WTC11 (cell line): ENCODE data around the gene SNX25. TPM values are rescaled to one million over a fixed set of nuclear protein-coding genes. Genes with fewer than 3 reads are reported as not detected.

Source experiments
- ATAC-seq: fragments of 200-7000 bp; cut with Tn5 transposase; 2 replicates; pipeline ENCODE4 v1.10.0; 2021; ENCODE audit warnings: mild to moderate bottlenecking, moderate library complexity
- CTCF ChIA-PET: fragments of 300-600 bp; sonication (Branson Sonifier 250); formaldehyde crosslinking; loops from one replicate; lab custom pipeline; 2021; ENCODE audit warnings: antibody characterized with exemption; lab: Charles Lee
- POLR2A ChIA-PET: fragments of 350-600 bp; sonication (Branson Sonifier 250); formaldehyde crosslinking; loops from one replicate; lab custom pipeline; 2021; ENCODE audit warnings: antibody characterized with exemption; lab: Charles Lee
- DNase-seq: peaks from one replicate; pipeline ENCODE4 v3.0.0; 2021; ENCODE audit warnings: low spot score
- H3K27ac Mint-ChIP-seq: 2 replicates; pipeline ENCODE4 v1.8.0; 2021; ENCODE audit warnings: mixed read lengths
- H3K27me3 Mint-ChIP-seq: 2 replicates; pipeline ENCODE4 v1.8.0; 2021; ENCODE audit warnings: low read depth, mild to moderate bottlenecking, moderate library complexity, mixed read lengths
- H3K36me3 Mint-ChIP-seq: 2 replicates; pipeline ENCODE4 v1.8.0; 2021; ENCODE audit warnings: mixed read lengths
- H3K4me1 Mint-ChIP-seq: 2 replicates; pipeline ENCODE4 v1.8.0; 2022; ENCODE audit warnings: mixed read lengths
- H3K4me3 Mint-ChIP-seq: 2 replicates; pipeline ENCODE4 v1.8.0; 2021; ENCODE audit warnings: mild to moderate bottlenecking, moderate library complexity, mixed read lengths
- H3K9me3 Mint-ChIP-seq: 2 replicates; pipeline ENCODE4 v1.8.0; 2021; ENCODE audit warnings: mixed read lengths
- ATF1 ChIP-seq: sonication (generic); formaldehyde crosslinking; IDR thresholded peaks from 2 replicates; pipeline ENCODE4 v1.8.1; 2023; ENCODE audit warnings: mild to moderate bottlenecking, moderate library complexity, missing genetic modification reagents
- ATF2 ChIP-seq: sonication (generic); formaldehyde crosslinking; IDR thresholded peaks from 2 replicates; pipeline ENCODE4 v1.8.1; 2022; ENCODE audit warnings: low read depth, missing genetic modification reagents, borderline replicate concordance
- CBFB ChIP-seq: sonication (generic); formaldehyde crosslinking; IDR thresholded peaks from 2 replicates; pipeline ENCODE4 v1.8.1; 2022; ENCODE audit warnings: mild to moderate bottlenecking, low read depth, missing genetic modification reagents
- CTCF ChIP-seq: fragments of 200-600 bp; IDR thresholded peaks from 2 replicates; pipeline ENCODE4 v1.8.0; 2022; ENCODE audit warnings: antibody characterized with exemption
- E2F4 ChIP-seq: sonication (generic); formaldehyde crosslinking; IDR thresholded peaks from 2 replicates; pipeline ENCODE4 v1.8.1; 2022; ENCODE audit warnings: low read depth, mild to moderate bottlenecking, moderate library complexity, missing genetic modification reagents, borderline replicate concordance
- ELF4 ChIP-seq: sonication (generic); formaldehyde crosslinking; IDR thresholded peaks from 2 replicates; pipeline ENCODE4 v1.8.1; 2022; ENCODE audit warnings: low read depth, mild to moderate bottlenecking, moderate library complexity, missing genetic modification reagents
- EMX1 ChIP-seq: fragments of 250-450 bp; sonication (Bioruptor Pico); IDR thresholded peaks from 2 replicates; pipeline ENCODE4 v1.8.0; 2021; ENCODE audit warnings: mild to moderate bottlenecking
- FOXJ3 ChIP-seq: sonication (generic); formaldehyde crosslinking; IDR thresholded peaks from 2 replicates; pipeline ENCODE4 v1.9.0; 2021; ENCODE audit warnings: missing genetic modification reagents, mild to moderate bottlenecking, borderline replicate concordance
- GABPB1 ChIP-seq: sonication (generic); formaldehyde crosslinking; IDR thresholded peaks from 2 replicates; pipeline ENCODE4 v1.8.1; 2023; ENCODE audit warnings: mild to moderate bottlenecking, missing genetic modification reagents
- NFE2L1 ChIP-seq: sonication (generic); formaldehyde crosslinking; IDR thresholded peaks from 2 replicates; pipeline ENCODE4 v1.8.1; 2023; ENCODE audit warnings: missing genetic modification reagents
- NR1H2 ChIP-seq: sonication (generic); formaldehyde crosslinking; IDR thresholded peaks from 2 replicates; pipeline ENCODE4 v1.9.0; 2021; ENCODE audit warnings: mild to moderate bottlenecking, moderate library complexity, missing genetic modification reagents
- OVOL2 ChIP-seq: fragments of 250-450 bp; sonication (Bioruptor Pico); IDR thresholded peaks from 2 replicates; pipeline ENCODE4 v1.9.0; 2021; ENCODE audit warnings: mild to moderate bottlenecking, borderline replicate concordance
- RORB ChIP-seq: fragments of 250-450 bp; sonication (Bioruptor Pico); IDR thresholded peaks from 2 replicates; pipeline ENCODE4 v1.9.0; 2021; ENCODE audit warnings: mild to moderate bottlenecking
- TEAD1 ChIP-seq: sonication (generic); formaldehyde crosslinking; IDR thresholded peaks from 2 replicates; pipeline ENCODE4 v1.8.0; 2022; ENCODE audit warnings: mild to moderate bottlenecking, missing genetic modification reagents
- ZBTB43 ChIP-seq: sonication (generic); formaldehyde crosslinking; IDR thresholded peaks from 2 replicates; pipeline ENCODE4 v1.8.1; 2023; ENCODE audit warnings: mild to moderate bottlenecking, missing genetic modification reagents
- ZMAT4 ChIP-seq: fragments of 250-450 bp; sonication (Bioruptor Pico); IDR thresholded peaks from 2 replicates; pipeline ENCODE4 v1.9.0; 2021; ENCODE audit warnings: mild to moderate bottlenecking
- ZNF263 ChIP-seq: sonication (generic); formaldehyde crosslinking; IDR thresholded peaks from 2 replicates; pipeline ENCODE4 v1.8.1; 2022; ENCODE audit warnings: low read depth, mild to moderate bottlenecking, moderate library complexity, missing genetic modification reagents
- ZNF396 ChIP-seq: fragments of 250-450 bp; sonication (Bioruptor Pico); IDR thresholded peaks from 2 replicates; pipeline ENCODE4 v1.8.0; 2021; ENCODE audit warnings: mild to moderate bottlenecking, moderate library complexity, borderline replicate concordance
- ZNF416 ChIP-seq: fragments of 250-450 bp; sonication (Bioruptor Pico); IDR thresholded peaks from 2 replicates; pipeline ENCODE4 v1.9.0; 2021; ENCODE audit warnings: mild to moderate bottlenecking, inconsistent platforms
- ZNF425 ChIP-seq: fragments of 250-450 bp; sonication (Bioruptor Pico); conservative IDR thresholded peaks from 2 replicates; pipeline ENCODE4 v1.9.0; 2021; ENCODE audit warnings: mild to moderate bottlenecking
- ZNF671 ChIP-seq: fragments of 250-450 bp; sonication (Bioruptor Pico); IDR thresholded peaks from 2 replicates; pipeline ENCODE4 v1.8.0; 2021; ENCODE audit warnings: mild to moderate bottlenecking
- total RNA-seq: library from RNA; stranded (reverse); gene quantifications from 3 replicates; pipeline ENCODE4 v1.2.3, GENCODE V29; 2021

The SNX25 gene
- total RNA-seq, 1 experiment from 2014 or later, result 16.9 TPM

GRCh38 chr4:185379326-185380295 lies 170.2 kb downstream of the SNX25 start (continued):
- no peak for TF ChIP-seq ZMAT4 (CRISPR knock-in tag)
- no peak for TF ChIP-seq FOXJ3
- no peak for TF ChIP-seq ZNF671
- TF ChIP-seq ATF1 (CRISPR knock-in tag), result no peak
- TF ChIP-seq CBFB (CRISPR knock-in tag), result no peak
- no peak for TF ChIP-seq OVOL2

- Mint-ChIP-seq H3K36me3 (no peaks in the 10 kb centered on the region), H3K27ac (no peak overlapping the region), H3K9me3 (peaks cover 18% of the 10 kb centered on the region), H3K4me1 (peaks cover 6% of the 10 kb centered on the region; the same call in 1 of the 2 replicates), H3K27me3 (no peaks in the 10 kb centered on the region), H3K4me3 (no peak overlapping the region)
- ChIA-PET CTCF (interaction anchor here (0.6 to 1.1 kb wide), 2 partner anchors 218 to 285 kb away, joined by 3 to 4 read pairs; no protein-coding TSS in a partner anchor), POLR2A (no interaction called here)
- no peak for TF ChIP-seq ZNF416 (CRISPR knock-in tag)
- TF ChIP-seq NR1H2 (CRISPR knock-in tag), result no peak
- no peak for TF ChIP-seq ZBTB43 (CRISPR knock-in tag)
- no peak for TF ChIP-seq ATF2 (CRISPR knock-in tag)
- TF ChIP-seq ZNF396 (CRISPR knock-in tag), result no peak
- no peak for TF ChIP-seq NFE2L1 (CRISPR knock-in tag)
- no peak for TF ChIP-seq ZNF263 (CRISPR knock-in tag)
- no peak for TF ChIP-seq EMX1 (CRISPR knock-in tag)
- no peak for TF ChIP-seq CTCF
- no peak for TF ChIP-seq RORB
- no peak for TF ChIP-seq E2F4
- TF ChIP-seq GABPB1, result no peak
- no peak for TF ChIP-seq ELF4 (CRISPR knock-in tag)
- TF ChIP-seq OVOL2, result no peak
- no peak for TF ChIP-seq ZNF425 (CRISPR knock-in tag)
- no peak for TF ChIP-seq TEAD1 (CRISPR knock-in tag)
- DNase-seq, result no peak
- no peak for ATAC-seq
Measured at GRCh38 chr4:185380320-185380719, 170.9 kb downstream of the SNX25 start.
